ENCODE measurements around the gene LNPK. TPM values are rescaled to one million over a fixed set of nuclear protein-coding genes. Genes with fewer than 3 reads are reported as not detected.
A peak's percentile ranks its signal among the peaks of the same experiment; 100 is the strongest.
"Not testable (repeated sequence)": the region's sequence is repeated elsewhere in the genome, so short reads cannot be mapped to it uniquely, and the experiment has no call there.

LNPK gene
- total and polyA plus RNA-seq, 3 experiments from 2014 or later, result 17.5 to 36.0 (median 31.7) TPM

DNA sequence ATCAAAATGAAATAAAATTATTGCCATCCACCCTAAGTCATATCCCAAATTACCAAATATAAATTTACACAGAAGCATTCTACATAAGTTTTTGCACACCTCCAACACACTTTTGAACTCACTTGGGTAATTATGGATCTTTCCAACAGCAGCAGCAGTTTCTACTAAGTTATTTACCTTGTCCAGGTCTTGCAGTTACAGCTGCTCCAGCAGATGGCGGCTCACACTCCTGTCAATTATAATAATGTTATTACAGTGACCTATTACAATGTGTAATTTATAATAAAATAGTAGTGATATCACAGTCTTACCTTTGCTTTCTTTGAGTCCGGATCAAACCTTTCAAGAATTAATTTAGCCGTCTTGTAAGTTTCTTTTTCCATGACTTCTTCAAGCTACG lies 37.9 kb downstream of the LNPK start:
- H3K36me3 Mint-ChIP-seq, result peaks cover 23 to 58% (median 50%) of the 10 kb centered on the region in 3 donors

DNA sequence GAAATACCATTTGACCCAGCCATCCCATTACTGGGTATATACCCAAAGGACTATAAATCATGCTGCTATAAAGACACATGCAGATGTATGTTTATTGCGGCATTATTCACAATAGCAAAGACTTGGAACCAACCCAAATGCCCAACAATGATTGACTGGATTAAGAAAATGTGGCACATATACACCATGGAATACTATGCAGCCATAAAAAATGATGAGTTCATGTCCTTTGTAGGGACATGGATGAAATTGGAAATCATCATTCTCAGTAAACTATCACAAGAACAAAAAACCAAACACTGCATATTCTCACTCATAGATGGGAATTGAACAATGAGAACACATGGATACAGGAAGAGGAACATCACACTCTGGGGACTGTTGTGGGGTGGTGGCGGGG lies 38.9 kb downstream of the LNPK start:
- peaks cover 0 to 14% (median 5%) of the 10 kb centered on the region in 5 donors for H3K9me3 Mint-ChIP-seq
- H3K9me3 ChIP-seq (ENCODE audit: low read length); H3K27me3 Mint-ChIP-seq; H3K27ac ChIP-seq (ENCODE audit: low read depth, low read length); H3K27ac Mint-ChIP-seq; DNase-seq; H3K4me1 ChIP-seq (ENCODE audit: insufficient read depth, low read length); CTCF ChIA-PET; H3K27me3 ChIP-seq (ENCODE audit: insufficient read depth, low read length, poor library complexity, severe bottlenecking); H3K4me3 ChIP-seq (ENCODE audit: low read length); H3K4me3 Mint-ChIP-seq; H3K36me3 ChIP-seq (ENCODE audit: insufficient read depth, low read length); POLR2A ChIA-PET: not testable (repeated sequence)
- peaks cover 27 to 66% (median 57%) of the 10 kb centered on the region in 3 donors for H3K36me3 Mint-ChIP-seq
- peaks cover 4 to 17% (median 4%) of the 10 kb centered on the region in 3 donors for H3K4me1 Mint-ChIP-seq

More for the DNA sequence above, 37.9 kb downstream of the LNPK start:
- H3K4me3 Mint-ChIP-seq, result no peak overlapping the region
- no peak overlapping the region for H3K27ac Mint-ChIP-seq
- H3K36me3 ChIP-seq (ENCODE audit: insufficient read depth, low read length), result peaks cover 3% of the 10 kb centered on the region
- no peaks in the 10 kb centered on the region for H3K4me1 ChIP-seq (ENCODE audit: insufficient read depth, low read length)
- peaks cover under 1 to 8% (median 4%) of the 10 kb centered on the region in 3 donors for H3K4me1 Mint-ChIP-seq
- no peak overlapping the region for H3K27ac ChIP-seq (ENCODE audit: low read depth, low read length)
- CTCF ChIA-PET, result no interaction called here
- DNase-seq, result no peak
- no peaks in the 10 kb centered on the region for H3K27me3 Mint-ChIP-seq
- peaks cover 0 to 14% (median 5%) of the 10 kb centered on the region in 5 donors for H3K9me3 Mint-ChIP-seq
- H3K27me3 ChIP-seq (ENCODE audit: insufficient read depth, low read length, poor library complexity, severe bottlenecking), result no peaks in the 10 kb centered on the region
- no peaks in the 10 kb centered on the region for H3K9me3 ChIP-seq (ENCODE audit: low read length)
- H3K4me3 ChIP-seq (ENCODE audit: low read length), result no peak overlapping the region
- POLR2A ChIA-PET, result no interaction called here

DNA sequence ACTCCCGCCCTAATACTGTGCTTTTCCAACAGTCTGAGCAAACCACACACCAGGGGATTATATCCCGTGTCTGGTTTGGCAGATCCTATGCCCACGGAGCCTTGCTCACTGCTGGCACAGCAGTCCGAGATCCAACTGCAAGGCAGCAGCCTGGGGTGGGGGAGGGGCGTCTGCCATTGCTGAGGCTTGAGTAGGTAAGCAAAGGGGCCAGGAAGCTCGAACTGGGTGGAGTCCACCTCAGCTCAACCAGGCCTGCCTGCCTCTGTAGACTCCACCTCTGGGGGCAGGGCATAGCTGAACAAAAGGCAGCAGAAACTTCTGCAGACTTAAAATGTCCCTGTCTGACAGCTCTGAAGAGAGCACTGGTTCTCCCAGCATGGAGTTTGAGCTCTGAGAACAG lies 44.2 kb downstream of the LNPK start:
- Histone ChIP-seq H3K36me3 (ENCODE audit: insufficient read depth, low read length) (peaks cover 5% of the 10 kb centered on the region), H3K27ac (ENCODE audit: low read depth, low read length) (no peak overlapping the region), H3K27me3 (ENCODE audit: insufficient read depth, low read length, poor library complexity, severe bottlenecking) (no peaks in the 10 kb centered on the region), H3K4me1 (ENCODE audit: insufficient read depth, low read length) (no peaks in the 10 kb centered on the region), H3K9me3 (ENCODE audit: low read length) (no peaks in the 10 kb centered on the region), H3K4me3 (ENCODE audit: low read length) (no peak overlapping the region)
- Mint-ChIP-seq H3K36me3 (peaks cover 44 to 75% (median 66%) of the 10 kb centered on the region in 3 donors), H3K27me3 (no peaks in the 10 kb centered on the region), H3K9me3 (peaks cover 0 to 11% (median 3%) of the 10 kb centered on the region in 5 donors), H3K4me1 (peaks cover 4 to 17% (median 6%) of the 10 kb centered on the region in 3 donors), H3K27ac (no peak overlapping the region), H3K4me3 (no peak overlapping the region)
- ChIA-PET POLR2A (no interaction called here), CTCF (interaction anchor here (1.2 kb wide), 1 partner anchor 9 kb away, joined by 5 read pairs; no protein-coding TSS in a partner anchor)
- peak in 1 of 5 donors; percentile 27 for DNase-seq

DNA sequence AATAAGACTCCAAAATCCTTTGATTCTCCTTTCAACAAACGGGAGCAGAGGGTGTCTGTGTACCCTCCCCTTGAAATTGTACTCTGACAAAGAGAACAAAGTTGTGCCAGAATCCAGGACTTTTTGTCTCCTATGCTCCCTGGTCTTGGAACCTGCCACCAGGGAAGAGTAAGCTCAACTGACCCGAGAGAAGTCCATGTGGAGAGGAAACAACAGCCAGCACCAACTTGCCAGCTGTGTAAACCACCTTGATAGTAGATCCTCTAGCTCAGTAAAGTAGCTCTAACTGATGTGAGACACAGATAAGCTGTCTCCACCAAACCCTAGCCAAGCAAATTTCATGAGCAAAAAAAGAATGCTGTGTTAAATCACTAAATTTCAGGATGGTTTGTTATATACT lies 46.9 kb downstream of the LNPK start:
- H3K4me1 Mint-ChIP-seq, result peaks cover 0 to 11% (median 6%) of the 10 kb centered on the region in 3 donors
- no peak overlapping the region for H3K4me3 ChIP-seq (ENCODE audit: low read length)
- H3K9me3 ChIP-seq (ENCODE audit: low read length), result no peaks in the 10 kb centered on the region
- no peaks in the 10 kb centered on the region for H3K27me3 Mint-ChIP-seq
- ChIA-PET CTCF (no interaction called here), POLR2A (no interaction called here)
- H3K36me3 Mint-ChIP-seq, result peaks cover 42 to 64% (median 57%) of the 10 kb centered on the region in 3 donors
- no peaks in the 10 kb centered on the region for H3K9me3 Mint-ChIP-seq
- H3K4me1 ChIP-seq (ENCODE audit: insufficient read depth, low read length), result no peaks in the 10 kb centered on the region
- no peak overlapping the region for H3K27ac Mint-ChIP-seq
- peaks cover 5% of the 10 kb centered on the region for H3K36me3 ChIP-seq (ENCODE audit: insufficient read depth, low read length)
- no peak overlapping the region for H3K4me3 Mint-ChIP-seq
- H3K27ac ChIP-seq (ENCODE audit: low read depth, low read length), result no peak overlapping the region
- DNase-seq, result no peak
- H3K27me3 ChIP-seq (ENCODE audit: insufficient read depth, low read length, poor library complexity, severe bottlenecking), result no peaks in the 10 kb centered on the region

DNA sequence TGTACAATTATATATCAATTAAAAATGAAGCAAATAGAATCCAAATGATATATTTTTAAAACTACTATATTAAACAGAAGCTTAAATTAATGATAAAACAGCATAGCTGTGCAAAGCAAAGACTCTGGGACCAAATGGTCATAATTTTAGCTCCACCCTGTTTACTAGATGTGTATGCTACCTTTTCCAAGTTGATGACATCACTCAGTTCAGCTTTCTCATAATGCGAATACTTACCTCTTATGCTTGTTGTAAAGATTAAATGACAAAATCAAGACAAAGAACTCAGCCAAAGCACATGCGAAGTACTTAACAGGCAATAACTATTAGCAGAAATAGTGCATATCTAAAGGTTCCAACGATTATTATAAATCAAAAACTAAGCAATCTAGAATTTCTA lies 51.6 kb downstream of the LNPK start:
- peaks cover 21 to 42% (median 27%) of the 10 kb centered on the region in 3 donors for H3K36me3 Mint-ChIP-seq
- H3K9me3 Mint-ChIP-seq, result no peaks in the 10 kb centered on the region
- Histone ChIP-seq H3K27ac (ENCODE audit: low read depth, low read length) (no peak overlapping the region), H3K36me3 (ENCODE audit: insufficient read depth, low read length) (no peaks in the 10 kb centered on the region), H3K9me3 (ENCODE audit: low read length) (no peaks in the 10 kb centered on the region), H3K4me3 (ENCODE audit: low read length) (no peak overlapping the region), H3K4me1 (ENCODE audit: insufficient read depth, low read length) (no peaks in the 10 kb centered on the region), H3K27me3 (ENCODE audit: insufficient read depth, low read length, poor library complexity, severe bottlenecking) (no peaks in the 10 kb centered on the region)
- no peak for DNase-seq
- H3K27ac Mint-ChIP-seq, result no peak overlapping the region
- H3K27me3 Mint-ChIP-seq, result no peaks in the 10 kb centered on the region
- ChIA-PET POLR2A (no interaction called here), CTCF (no interaction called here)
- H3K4me1 Mint-ChIP-seq, result no peaks in the 10 kb centered on the region
- no peak overlapping the region for H3K4me3 Mint-ChIP-seq

DNA sequence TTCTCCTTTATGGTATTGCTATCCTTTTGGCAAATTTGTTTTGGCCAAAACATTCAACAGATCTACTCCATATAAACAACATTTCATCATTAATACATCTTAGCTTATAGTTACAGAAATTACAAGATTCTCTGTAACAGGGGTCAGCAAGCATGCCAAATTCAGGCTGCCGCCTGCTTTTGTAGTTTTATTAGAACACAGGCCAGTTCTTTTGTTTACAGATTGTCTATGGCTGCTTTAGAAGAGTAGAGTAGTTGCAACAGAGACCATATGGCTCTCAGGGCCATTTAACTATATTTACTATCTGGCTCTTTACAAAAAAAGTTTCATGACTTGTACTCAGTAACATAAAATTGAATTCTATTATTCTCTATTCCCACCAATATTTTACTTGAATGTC lies 53.9 kb downstream of the LNPK start:
- no peak overlapping the region for H3K27ac ChIP-seq (ENCODE audit: low read depth, low read length)
- H3K27ac Mint-ChIP-seq, result peak overlapping the region in 1 of 8 donors; percentile 66
- H3K27me3 ChIP-seq (ENCODE audit: insufficient read depth, low read length, poor library complexity, severe bottlenecking), result no peaks in the 10 kb centered on the region
- H3K9me3 ChIP-seq (ENCODE audit: low read length), result no peaks in the 10 kb centered on the region
- H3K36me3 ChIP-seq (ENCODE audit: insufficient read depth, low read length), result no peaks in the 10 kb centered on the region
- no peaks in the 10 kb centered on the region for H3K4me1 ChIP-seq (ENCODE audit: insufficient read depth, low read length)
- H3K4me1 Mint-ChIP-seq, result no peaks in the 10 kb centered on the region
- H3K9me3 Mint-ChIP-seq, result peaks cover 0 to under 1% (median 0%) of the 10 kb centered on the region in 5 donors
- POLR2A ChIA-PET, result no interaction called here
- DNase-seq, result no peak
- no peak overlapping the region for H3K4me3 Mint-ChIP-seq
- peaks cover 11 to 43% (median 27%) of the 10 kb centered on the region in 3 donors for H3K36me3 Mint-ChIP-seq
- H3K4me3 ChIP-seq (ENCODE audit: low read length), result no peak overlapping the region
- no peaks in the 10 kb centered on the region for H3K27me3 Mint-ChIP-seq
- CTCF ChIA-PET, result interaction anchor here (1.5 kb wide), 1 partner anchor 9 kb away, joined by 5 read pairs; no protein-coding TSS in a partner anchor

DNA sequence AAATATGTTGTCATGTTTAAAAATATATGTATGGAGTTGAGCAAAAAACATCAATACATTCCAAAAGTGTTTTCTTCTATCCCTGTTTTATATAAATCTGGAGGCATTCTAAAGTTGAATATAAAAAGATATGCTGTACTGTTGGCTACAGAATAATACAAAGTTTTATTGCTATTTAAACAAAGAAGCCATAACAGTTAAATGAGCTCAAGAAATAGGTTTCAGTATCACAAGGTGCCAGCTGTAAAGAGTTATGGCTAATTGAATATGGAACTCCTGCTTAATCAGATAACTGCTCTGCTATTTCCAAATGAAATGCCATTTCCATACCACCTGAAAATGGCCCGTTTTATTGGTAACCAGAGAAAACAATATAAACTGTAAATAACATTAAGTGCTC lies 55.0 kb downstream of the LNPK start:
- Mint-ChIP-seq H3K9me3 (peaks cover 0 to 9% (median 0%) of the 10 kb centered on the region in 5 donors), H3K27ac (no peak overlapping the region), H3K4me1 (no peaks in the 10 kb centered on the region), H3K36me3 (peaks cover 8 to 45% (median 26%) of the 10 kb centered on the region in 3 donors), H3K4me3 (no peak overlapping the region), H3K27me3 (no peaks in the 10 kb centered on the region)
- Histone ChIP-seq H3K4me1 (ENCODE audit: insufficient read depth, low read length) (no peaks in the 10 kb centered on the region), H3K36me3 (ENCODE audit: insufficient read depth, low read length) (no peaks in the 10 kb centered on the region), H3K9me3 (ENCODE audit: low read length) (no peaks in the 10 kb centered on the region), H3K4me3 (ENCODE audit: low read length) (no peak overlapping the region), H3K27ac (ENCODE audit: low read depth, low read length) (no peak overlapping the region), H3K27me3 (ENCODE audit: insufficient read depth, low read length, poor library complexity, severe bottlenecking) (no peaks in the 10 kb centered on the region)
- POLR2A ChIA-PET, result no interaction called here
- CTCF ChIA-PET, result no interaction called here
- no peak for DNase-seq

DNA sequence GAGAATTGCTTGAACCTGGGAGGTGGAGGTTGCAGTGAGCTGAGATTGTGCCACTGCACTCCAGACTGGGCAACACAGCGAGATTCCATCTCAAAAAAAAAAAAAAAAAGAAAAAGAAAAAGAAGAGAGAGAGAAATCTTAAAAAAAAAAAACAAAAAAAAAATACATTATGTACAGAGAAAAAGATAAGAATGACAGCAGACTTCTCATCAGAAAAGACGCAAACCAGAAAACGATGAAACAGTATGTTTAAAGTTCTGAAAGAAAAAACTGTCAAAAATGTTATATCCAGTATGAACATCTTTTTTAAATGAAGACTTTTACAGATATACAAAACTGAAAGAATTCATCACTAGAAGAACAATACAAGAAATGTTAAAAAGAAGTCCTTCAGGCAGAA lies 60.4 kb downstream of the LNPK start:
- Histone ChIP-seq H3K9me3 (ENCODE audit: low read length) (no peaks in the 10 kb centered on the region), H3K36me3 (ENCODE audit: insufficient read depth, low read length) (no peaks in the 10 kb centered on the region), H3K27me3 (ENCODE audit: insufficient read depth, low read length, poor library complexity, severe bottlenecking) (no peaks in the 10 kb centered on the region), H3K4me3 (ENCODE audit: low read length) (no peak overlapping the region), H3K4me1 (ENCODE audit: insufficient read depth, low read length) (no peaks in the 10 kb centered on the region), H3K27ac (ENCODE audit: low read depth, low read length) (no peak overlapping the region)
- POLR2A ChIA-PET, result no interaction called here
- no peak for DNase-seq
- no peaks in the 10 kb centered on the region for H3K27me3 Mint-ChIP-seq
- CTCF ChIA-PET, result no interaction called here
- peaks cover 9 to 55% (median 33%) of the 10 kb centered on the region in 3 donors for H3K36me3 Mint-ChIP-seq
- no peak overlapping the region for H3K4me3 Mint-ChIP-seq
- H3K4me1 Mint-ChIP-seq, result no peaks in the 10 kb centered on the region
- H3K9me3 Mint-ChIP-seq, result peaks cover 0 to 9% (median 0%) of the 10 kb centered on the region in 5 donors
- peak overlapping the region in 1 of 8 donors; percentile 38 for H3K27ac Mint-ChIP-seq
